Endothelial cell of umbilical vein (primary cell): ENCODE measurements around the gene PTS. TPM values are rescaled to one million over a fixed set of nuclear protein-coding genes. Genes with fewer than 3 reads are reported as not detected.

Source experiments
- BruUV-seq: library from RNA; stranded (reverse); fragments of 400-500 nt; replicated peaks from 2 replicates; lab custom pipeline; 2021; lab: Mats Ljungman, UMichigan
- CTCF ChIA-PET: fragments of 300-600, 350-600 bp; sonication (Branson Sonifier 250); formaldehyde crosslinking; loops from one replicate; lab custom pipeline; 2021; ENCODE audit warnings: antibody characterized with exemption, inconsistent platforms; lab: Charles Lee
- POLR2A ChIA-PET: fragments of 300-600, 350-600 bp; sonication (Branson Sonifier 250); formaldehyde crosslinking; loops from one replicate; lab custom pipeline; 2021; ENCODE audit warnings: antibody characterized with exemption, inconsistent platforms; lab: Charles Lee
- DNase-seq: peaks from one replicate; pipeline ENCODE4 v3.0.0-alpha.2; 2011; ENCODE audit warnings: low read depth, low spot score
- FAIRE-seq: peaks from 2 replicates; lab custom pipeline; 2011; peaks lifted over from hg19 to GRCh38; lab: Jason Lieb, UNC
- H2AFZ ChIP-seq: 2 replicates; pipeline ENCODE4 v1.6.0; 2012; ENCODE audit warnings: low read depth, low read length, control low read depth, inconsistent platforms
- H3K27ac ChIP-seq: 2 replicates; pipeline ENCODE4 v1.5.1; 2011; ENCODE audit warnings: low read depth, mild to moderate bottlenecking, control low read depth, low read length, moderate library complexity; ENCODE audit not compliant: insufficient read depth
- H3K27me3 ChIP-seq, 2 experiments: 2 replicates each; pipeline versions ENCODE4 v1.6.0 to v1.6.1; 2011; ENCODE audit warnings: low read length in 2 of 2, mixed read lengths in 1 of 2; ENCODE audit not compliant: control insufficient read depth in 2 of 2, insufficient read depth in 2 of 2
- H3K36me3 ChIP-seq, 2 experiments: 2 replicates in 1 of 2; 3 replicates in 1 of 2; pipeline ENCODE4 v1.5.1; 2011; ENCODE audit warnings: low read length in 2 of 2, mild to moderate bottlenecking in 1 of 2, moderate library complexity in 1 of 2; ENCODE audit not compliant: control insufficient read depth in 2 of 2, insufficient read depth in 2 of 2; ENCODE audit errors: extremely low read depth in 1 of 2
- H3K4me1 ChIP-seq: 3 replicates; pipeline ENCODE4 v1.5.1; 2011; ENCODE audit warnings: mild to moderate bottlenecking, low read length; ENCODE audit not compliant: control insufficient read depth, insufficient read depth; ENCODE audit errors: extremely low read depth
- H3K4me2 ChIP-seq: 2 replicates; pipeline ENCODE4 v1.6.1; 2011; ENCODE audit warnings: low read length, control low read depth, mixed read lengths; ENCODE audit not compliant: insufficient read depth
- H3K4me3 ChIP-seq, 3 experiments: fragments of 200-600 bp in 1 of 3; sonication (generic), shearing (Covaris generic) in 1 of 3; replicated peaks in 1 of 3; 2 replicates each; pipeline ENCODE4 v1.5.1; 2011 to 2016; ENCODE audit warnings: control low read depth in 3 of 3, low read length in 3 of 3, mild to moderate bottlenecking in 2 of 3, inconsistent platforms in 1 of 3, low read depth in 1 of 3, moderate library complexity in 1 of 3; ENCODE audit not compliant: insufficient read depth in 1 of 3
- H3K79me2 ChIP-seq: 2 replicates; pipeline ENCODE4 v1.6.0; 2012; ENCODE audit warnings: low read length, inconsistent platforms; ENCODE audit not compliant: control insufficient read depth, insufficient read depth
- H3K9ac ChIP-seq: replicated peaks from 2 replicates; pipeline ENCODE3; 2011; ENCODE audit warnings: low read length, control low read depth; ENCODE audit not compliant: insufficient read depth; ENCODE audit errors: extremely low read depth
- H3K9me1 ChIP-seq: replicated peaks from 3 replicates; pipeline ENCODE4 v1.6.0; 2011; ENCODE audit warnings: mild to moderate bottlenecking, low read length; ENCODE audit not compliant: control insufficient read depth, insufficient read depth; ENCODE audit errors: extremely low read depth
- H3K9me3 ChIP-seq: replicated peaks from 2 replicates; pipeline ENCODE4 v1.5.1; 2012; ENCODE audit warnings: low read length, inconsistent platforms; ENCODE audit not compliant: control insufficient read depth, insufficient read depth
- H4K20me1 ChIP-seq: replicated peaks from 2 replicates; pipeline ENCODE3; 2011; ENCODE audit warnings: mild to moderate bottlenecking, low read length; ENCODE audit not compliant: control insufficient read depth, insufficient read depth; ENCODE audit errors: extremely low read depth
- CTCF ChIP-seq, 2 donors: IDR thresholded peaks; 1 replicate in 1 of 2; 2 replicates in 1 of 2; pipeline ENCODE4 v1.5.1; 2011; ENCODE audit warnings: low read length in 2 of 2, mild to moderate bottlenecking in 2 of 2, moderate library complexity in 2 of 2, control low read depth in 1 of 2, inconsistent platforms in 1 of 2, low read depth in 1 of 2; ENCODE audit not compliant: insufficient read depth in 1 of 2; ENCODE audit errors: extremely low read depth in 1 of 2
- EZH2 ChIP-seq: IDR thresholded peaks from 2 replicates; pipeline ENCODE4 v1.6.1; 2012; ENCODE audit warnings: borderline replicate concordance, low read depth, mild to moderate bottlenecking, moderate library complexity, low read length, inconsistent platforms; ENCODE audit not compliant: severe bottlenecking
- FOS ChIP-seq: IDR thresholded peaks from 2 replicates; pipeline ENCODE4 v1.6.1; 2011; ENCODE audit warnings: mild to moderate bottlenecking, low read length, moderate library complexity, borderline replicate concordance; ENCODE audit not compliant: insufficient read depth
- GATA2 ChIP-seq: IDR thresholded peaks from 2 replicates; pipeline ENCODE4 v1.7.0; 2011; ENCODE audit warnings: low read depth, mild to moderate bottlenecking, moderate library complexity, mixed read lengths, low read length; ENCODE audit not compliant: insufficient read length, insufficient read depth
- JUN ChIP-seq: IDR thresholded peaks from 2 replicates; pipeline ENCODE4 v1.6.1; 2011; ENCODE audit warnings: borderline replicate concordance, low read depth; ENCODE audit not compliant: insufficient read length, insufficient read depth
- MAX ChIP-seq: IDR thresholded peaks from 2 replicates; pipeline ENCODE4 v1.6.1; 2011; ENCODE audit not compliant: insufficient read depth, insufficient read length
- MYC ChIP-seq: IDR thresholded peaks from one replicate; pipeline ENCODE4 v1.6.1; 2011; ENCODE audit warnings: mild to moderate bottlenecking, low read depth, low read length
- POLR2A ChIP-seq: IDR thresholded peaks from 2 replicates; pipeline ENCODE4 v1.6.1; 2012; ENCODE audit warnings: low read depth, mild to moderate bottlenecking, control low read depth, low read length
- POLR2AphosphoS5 ChIP-seq: IDR thresholded peaks from 2 replicates; pipeline ENCODE4 v1.6.1; 2012; ENCODE audit warnings: low read depth, mild to moderate bottlenecking, control low read depth, low read length, moderate library complexity; ENCODE audit not compliant: insufficient read depth
- dilution Hi-C: fragments of 300-500 bp; cut with MboI; formaldehyde crosslinking; loops from one replicate; pipeline ENCODE4 v1.15.0; 2019; ENCODE audit warnings: low sequenced_read_pairs; ENCODE audit not compliant: extremely low pct_ligation_motif_present
- intact Hi-C: fragments of 100-400 bp; cut with micrococcal nuclease; formaldehyde crosslinking; loops from one replicate; pipeline ENCODE4 v1.10.0; 2022
- polyA plus RNA-seq, 4 experiments: library from polyadenylated mRNA; depleted of rRNA in 3 of 4; stranded (reverse) in 3 of 4; unstranded in 1 of 4; fragments of >200 nt; gene quantifications; 2 replicates each; pipeline versions ENCODE4 v1.2.1 to v1.2.3, GENCODE V29; 2011 to 2012; ENCODE audit warnings: missing spikeins in 1 of 4
- total RNA-seq: library from RNA; stranded (reverse); gene quantifications from 2 replicates; pipeline ENCODE4 v1.2.3, GENCODE V29; 2021

PTS gene
- total and polyA plus RNA-seq, 2 donors (not counting 3 experiments of a cell fraction or from before 2014, with no cell fraction given), result 29.1 to 45.7 TPM

DNA sequence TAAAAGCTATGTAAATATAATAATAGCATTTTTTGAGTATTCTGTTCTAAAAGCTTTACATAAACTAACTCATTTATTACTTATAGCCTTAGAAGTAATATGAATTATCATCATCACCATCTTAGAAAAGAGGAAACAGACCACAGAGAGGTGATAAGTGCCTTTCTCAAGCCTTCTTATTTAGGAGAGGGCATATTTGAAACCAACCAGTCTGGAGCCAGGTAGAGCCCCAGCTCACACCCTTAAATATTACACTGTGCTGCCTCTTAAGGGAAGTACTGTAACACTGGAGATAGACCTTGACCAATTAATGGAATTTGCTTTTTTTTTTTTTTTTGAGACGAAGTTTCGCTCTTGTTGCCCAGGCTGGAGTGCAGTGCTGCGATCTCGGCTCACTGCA is 48.6 kb upstream of the PTS start:
- H3K4me3 ChIP-seq, result no peak overlapping the region
- H2AFZ ChIP-seq, result no peak overlapping the region
- H3K27me3 ChIP-seq, result peaks cover 4 to 6% of the 10 kb centered on the region in 2 experiments
- H4K20me1 ChIP-seq, result no peaks in the 10 kb centered on the region
- H3K27ac ChIP-seq, result no peak overlapping the region
- dilution Hi-C loops (no loop called here), intact Hi-C loops (loop anchor here (5.0 kb wide), 1 partner anchor 250 kb away; no protein-coding TSS in a partner anchor)
- H3K9me1 ChIP-seq, result no peaks in the 10 kb centered on the region
- no peak overlapping the region for H3K9ac ChIP-seq
- H3K4me1 ChIP-seq, result peaks cover 11% of the 10 kb centered on the region
- DNase-seq (no peak), FAIRE-seq (no peak)
- H3K36me3 ChIP-seq, result no peaks in the 10 kb centered on the region
- no peak overlapping the region for H3K4me2 ChIP-seq
- no peaks in the 10 kb centered on the region for H3K79me2 ChIP-seq
- TF ChIP-seq MAX (no peak), CTCF (IDR thresholded peaks at IDR 0.05; ENCODE audit: extremely low read depth in 1 of 2, insufficient read depth in 1 of 2, low read depth in 1 of 2, low read length in 2 of 2) (no peak), GATA2 (no peak), JUN (no peak), POLR2AphosphoS5 (no peak), EZH2 (no peak), POLR2A (no peak), FOS (no peak), MYC (no peak)
- H3K9me3 ChIP-seq, result no peaks in the 10 kb centered on the region
- BruUV-seq, result no TSS peak
- POLR2A ChIA-PET, result interaction anchor here (0.6 kb wide), 1 partner anchor 69 kb away, joined by 8 read pairs; no protein-coding TSS in a partner anchor
- CTCF ChIA-PET, result interaction anchor here (2.7 to 4.0 kb wide), 2 partner anchors 58 to 63 kb away, joined by 27 to 150 read pairs; no protein-coding TSS in a partner anchor
